ENCODE data around the gene PCSK2. TPM values are rescaled to one million over a fixed set of nuclear protein-coding genes. Genes with fewer than 3 reads are reported as not detected.

The PCSK2 gene
- total RNA-seq, 1 experiment from 2014 or later: not detected

DNA sequence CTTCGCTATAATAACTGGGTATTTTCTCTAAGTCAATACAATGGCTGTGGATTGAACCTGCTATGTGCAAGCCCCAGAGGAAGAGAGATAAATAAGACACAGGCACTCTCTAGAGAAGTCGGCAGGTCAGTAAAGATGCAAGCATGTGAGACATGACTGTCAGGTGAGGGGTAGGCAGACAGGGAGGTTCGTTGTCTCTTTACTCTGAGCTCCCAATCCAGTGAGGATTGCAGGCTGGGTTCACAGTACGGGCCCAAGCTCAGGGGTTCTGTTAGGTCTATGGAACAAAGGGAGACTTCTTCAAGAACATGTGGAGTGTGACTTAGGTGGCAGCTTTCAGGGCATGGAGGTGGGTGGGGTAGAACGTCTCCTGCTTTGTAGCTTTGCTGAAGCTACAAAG lies 147.2 kb downstream of the PCSK2 start:
- no TSS peak for BruUV-seq (replicated peaks)
- H3K27me3 Mint-ChIP-seq (ENCODE audit: unreplicated experiment): peaks cover 29% of the 10 kb centered on the region
- no peak overlapping the region for H3K4me3 Mint-ChIP-seq (ENCODE audit: low read depth, unreplicated experiment)
- CTCF ChIA-PET: no interaction called here
- H3K4me1 Mint-ChIP-seq (ENCODE audit: low read depth, unreplicated experiment): no peaks in the 10 kb centered on the region
- TF ChIP-seq, protein P1, sequence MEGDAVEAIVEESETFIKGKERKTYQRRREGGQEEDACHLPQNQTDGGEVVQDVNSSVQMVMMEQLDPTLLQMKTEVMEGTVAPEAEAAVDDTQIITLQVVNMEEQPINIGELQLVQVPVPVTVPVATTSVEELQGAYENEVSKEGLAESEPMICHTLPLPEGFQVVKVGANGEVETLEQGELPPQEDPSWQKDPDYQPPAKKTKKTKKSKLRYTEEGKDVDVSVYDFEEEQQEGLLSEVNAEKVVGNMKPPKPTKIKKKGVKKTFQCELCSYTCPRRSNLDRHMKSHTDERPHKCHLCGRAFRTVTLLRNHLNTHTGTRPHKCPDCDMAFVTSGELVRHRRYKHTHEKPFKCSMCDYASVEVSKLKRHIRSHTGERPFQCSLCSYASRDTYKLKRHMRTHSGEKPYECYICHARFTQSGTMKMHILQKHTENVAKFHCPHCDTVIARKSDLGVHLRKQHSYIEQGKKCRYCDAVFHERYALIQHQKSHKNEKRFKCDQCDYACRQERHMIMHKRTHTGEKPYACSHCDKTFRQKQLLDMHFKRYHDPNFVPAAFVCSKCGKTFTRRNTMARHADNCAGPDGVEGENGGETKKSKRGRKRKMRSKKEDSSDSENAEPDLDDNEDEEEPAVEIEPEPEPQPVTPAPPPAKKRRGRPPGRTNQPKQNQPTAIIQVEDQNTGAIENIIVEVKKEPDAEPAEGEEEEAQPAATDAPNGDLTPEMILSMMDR (IDR thresholded peaks at IDR 0.05; ENCODE audit: unreplicated experiment): no peak
- no peaks in the 10 kb centered on the region for H3K36me3 Mint-ChIP-seq (ENCODE audit: insufficient read depth, unreplicated experiment)
- DNase-seq: no peak
- intact Hi-C loops (cut with micrococcal nuclease; ENCODE audit: unreplicated experiment): no loop called here
- H3K9me3 Mint-ChIP-seq (ENCODE audit: low read depth, unreplicated experiment): no peaks in the 10 kb centered on the region
- no peak overlapping the region for H3K27ac Mint-ChIP-seq (ENCODE audit: unreplicated experiment)

DNA sequence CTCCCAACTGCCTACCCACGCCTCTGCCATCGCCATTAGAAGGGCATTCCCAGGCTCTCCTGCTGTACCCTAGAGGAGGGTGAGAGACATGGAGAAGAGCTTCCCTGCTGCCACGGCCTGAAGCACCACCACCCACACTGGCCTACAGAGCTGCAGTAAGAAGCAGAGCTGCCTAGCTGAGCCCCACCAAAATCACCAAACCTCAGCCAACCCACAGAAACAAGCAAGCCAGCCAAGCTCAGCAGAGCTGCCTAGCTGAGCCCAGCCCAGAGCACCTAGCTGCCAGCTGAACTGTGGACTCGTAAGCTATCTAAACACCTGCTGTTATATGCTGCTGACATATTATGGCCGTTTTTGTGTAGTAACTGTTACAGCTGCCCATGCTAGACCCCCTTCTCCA lies 149.2 kb downstream of the PCSK2 start:
- Mint-ChIP-seq H3K27me3 (ENCODE audit: unreplicated experiment) (peaks cover 13% of the 10 kb centered on the region), H3K36me3 (ENCODE audit: insufficient read depth, unreplicated experiment) (no peaks in the 10 kb centered on the region), H3K4me1 (ENCODE audit: low read depth, unreplicated experiment) (no peaks in the 10 kb centered on the region), H3K4me3 (ENCODE audit: low read depth, unreplicated experiment) (no peak overlapping the region), H3K27ac (ENCODE audit: unreplicated experiment) (no peak overlapping the region), H3K9me3 (ENCODE audit: low read depth, unreplicated experiment) (no peaks in the 10 kb centered on the region)
- no TSS peak for BruUV-seq (replicated peaks)
- no peak for DNase-seq
- intact Hi-C loops (cut with micrococcal nuclease; ENCODE audit: unreplicated experiment): no loop called here
- CTCF ChIA-PET: no interaction called here
- TF ChIP-seq, protein P1 (IDR thresholded peaks at IDR 0.05; ENCODE audit: unreplicated experiment): no peak

DNA sequence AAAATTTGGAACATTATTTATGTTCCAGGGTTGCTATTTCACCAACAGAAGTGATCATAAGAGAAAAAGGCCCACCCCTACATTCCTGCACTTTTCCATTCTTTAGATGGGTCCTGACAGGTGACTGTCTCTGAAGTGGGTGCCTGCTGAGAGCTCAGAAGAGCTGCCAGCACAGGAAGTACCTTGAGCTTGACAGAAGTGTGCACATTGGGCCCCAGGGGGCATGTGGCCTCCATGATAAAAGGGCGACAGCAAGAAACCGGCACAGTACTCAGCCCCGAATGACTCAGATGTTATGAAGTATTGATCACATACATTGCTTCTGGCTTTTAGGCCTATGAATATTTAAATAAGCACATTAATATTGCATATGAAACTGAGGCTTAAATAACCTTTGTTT lies 150.4 kb downstream of the PCSK2 start:
- peaks cover 14% of the 10 kb centered on the region for H3K27me3 Mint-ChIP-seq (ENCODE audit: unreplicated experiment)
- no peaks in the 10 kb centered on the region for H3K4me1 Mint-ChIP-seq (ENCODE audit: low read depth, unreplicated experiment)
- H3K36me3 Mint-ChIP-seq (ENCODE audit: insufficient read depth, unreplicated experiment): no peaks in the 10 kb centered on the region
- CTCF ChIA-PET: no interaction called here
- DNase-seq: no peak
- intact Hi-C loops (cut with micrococcal nuclease; ENCODE audit: unreplicated experiment): no loop called here
- no peaks in the 10 kb centered on the region for H3K9me3 Mint-ChIP-seq (ENCODE audit: low read depth, unreplicated experiment)
- BruUV-seq (replicated peaks): no TSS peak
- TF ChIP-seq, protein P1 (IDR thresholded peaks at IDR 0.05; ENCODE audit: unreplicated experiment): no peak
- H3K27ac Mint-ChIP-seq (ENCODE audit: unreplicated experiment): no peak overlapping the region
- no peak overlapping the region for H3K4me3 Mint-ChIP-seq (ENCODE audit: low read depth, unreplicated experiment)

DNA sequence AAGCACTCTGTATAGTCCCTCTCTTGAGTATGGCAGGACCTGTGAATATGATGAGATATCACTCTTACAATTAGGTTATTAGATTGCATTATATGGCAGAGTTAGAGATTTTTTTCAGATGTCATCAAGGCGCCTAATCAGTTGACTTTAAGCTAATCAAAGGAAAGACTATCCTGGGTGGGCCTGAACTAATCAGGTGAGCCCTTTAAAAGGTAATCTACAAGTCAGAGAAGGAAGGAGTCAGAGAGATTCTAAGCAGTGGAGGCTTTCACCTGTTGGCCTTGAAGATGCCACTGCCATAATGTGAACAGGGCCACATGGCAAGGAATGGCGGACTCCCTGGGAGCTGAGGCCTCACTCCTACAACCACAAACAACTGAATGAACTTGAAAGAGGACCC lies 152.8 kb downstream of the PCSK2 start:
- intact Hi-C loops (cut with micrococcal nuclease; ENCODE audit: unreplicated experiment): no loop called here
- no peak for DNase-seq
- H3K4me3 Mint-ChIP-seq (ENCODE audit: low read depth, unreplicated experiment): no peak overlapping the region
- H3K27ac Mint-ChIP-seq (ENCODE audit: unreplicated experiment): no peak overlapping the region
- TF ChIP-seq, protein P1 (IDR thresholded peaks at IDR 0.05; ENCODE audit: unreplicated experiment): no peak
- H3K4me1 Mint-ChIP-seq (ENCODE audit: low read depth, unreplicated experiment): no peaks in the 10 kb centered on the region
- no peaks in the 10 kb centered on the region for H3K36me3 Mint-ChIP-seq (ENCODE audit: insufficient read depth, unreplicated experiment)
- no TSS peak for BruUV-seq (replicated peaks)
- CTCF ChIA-PET: no interaction called here
- no peaks in the 10 kb centered on the region for H3K9me3 Mint-ChIP-seq (ENCODE audit: low read depth, unreplicated experiment)
- H3K27me3 Mint-ChIP-seq (ENCODE audit: unreplicated experiment): peaks cover 16% of the 10 kb centered on the region

DNA sequence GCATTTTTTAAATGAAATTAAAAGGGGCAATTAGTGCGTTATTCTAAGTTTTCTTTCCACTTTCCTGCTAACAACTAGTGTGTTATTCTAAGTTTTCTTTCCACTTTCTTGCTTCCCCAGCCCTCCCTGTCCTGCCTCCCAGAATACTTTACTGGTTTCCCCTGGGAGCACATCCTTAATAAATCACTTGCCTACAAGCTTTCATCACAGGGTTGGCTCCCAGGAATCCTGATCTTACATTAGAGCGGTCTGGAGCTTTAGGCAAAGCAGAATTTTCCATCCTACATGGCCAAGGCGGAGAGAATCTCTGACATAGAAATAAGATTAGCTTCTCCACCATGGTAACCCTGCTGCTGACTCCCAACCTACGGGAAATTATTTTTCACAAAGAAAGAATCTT lies 154.0 kb downstream of the PCSK2 start:
- CTCF ChIA-PET: no interaction called here
- H3K36me3 Mint-ChIP-seq (ENCODE audit: insufficient read depth, unreplicated experiment): no peaks in the 10 kb centered on the region
- H3K4me1 Mint-ChIP-seq (ENCODE audit: low read depth, unreplicated experiment): no peaks in the 10 kb centered on the region
- no peak overlapping the region for H3K27ac Mint-ChIP-seq (ENCODE audit: unreplicated experiment)
- TF ChIP-seq, protein P1 (IDR thresholded peaks at IDR 0.05; ENCODE audit: unreplicated experiment): no peak
- no peaks in the 10 kb centered on the region for H3K9me3 Mint-ChIP-seq (ENCODE audit: low read depth, unreplicated experiment)
- DNase-seq: no peak
- H3K4me3 Mint-ChIP-seq (ENCODE audit: low read depth, unreplicated experiment): no peak overlapping the region
- intact Hi-C loops (cut with micrococcal nuclease; ENCODE audit: unreplicated experiment): no loop called here
- H3K27me3 Mint-ChIP-seq (ENCODE audit: unreplicated experiment): peaks cover 16% of the 10 kb centered on the region
- BruUV-seq (replicated peaks): no TSS peak
